Body of pancreas (tissue), 4 donors: Measurements from ENCODE around the gene B3GLCT. TPM values are rescaled to one million over a fixed set of nuclear protein-coding genes. Genes with fewer than 3 reads are reported as not detected.

Experiments used
- ATAC-seq: fragments of 150-250 bp; one replicate; pipeline ENCODE4 v1.9.1; 2016
- DNase-seq, 4 donors: peaks; one replicate each; pipeline ENCODE4 v3.0.0-alpha.2; 2019
- H3K27ac ChIP-seq, 4 donors: fragments of 200-600 bp; sonication (generic); 1 replicate in 3 of 4; 2 replicates in 1 of 4; pipeline versions ENCODE4 v1.5.1 to v1.6.1; 2016 to 2019; ENCODE audit warnings: mild to moderate bottlenecking in 1 of 4, mixed read lengths in 1 of 4, moderate library complexity in 1 of 4
- H3K27me3 ChIP-seq, 2 donors: fragments of 200-600 bp; sonication (generic); one replicate each; pipeline ENCODE4 v1.6.0; 2016; ENCODE audit warnings: mild to moderate bottlenecking in 1 of 2
- H3K36me3 ChIP-seq, 2 donors: fragments of 200-600 bp; sonication (generic); replicated peaks in 1 of 2; 2 replicates each; pipeline ENCODE4 v1.5.1; 2016; ENCODE audit warnings: low read depth in 2 of 2; ENCODE audit not compliant: insufficient read depth in 1 of 2
- H3K4me1 ChIP-seq: fragments of 200-600 bp; sonication (generic); one replicate; pipeline ENCODE4 v1.6.0; 2016
- H3K4me3 ChIP-seq, 2 donors: fragments of 200-600 bp; sonication (generic); 1 replicate in 1 of 2; 2 replicates in 1 of 2; pipeline ENCODE4 v1.5.1; 2016 to 2019
- H3K9me3 ChIP-seq, 3 donors: fragments of 200-600 bp; sonication (generic); 1 replicate in 2 of 3; 2 replicates in 1 of 3; pipeline ENCODE4 v1.5.1; 2016
- POLR2A ChIP-seq, 3 donors: fragments of 450-650 bp; IDR thresholded peaks; one replicate each; pipeline ENCODE4 v1.6.1; 2016; ENCODE audit warnings: antibody characterized with exemption in 3 of 3, mild to moderate bottlenecking in 2 of 3
- WGBS, 2 donors: methylation state at CpG; one replicate each; pipeline ENCODE4 v1.1.5; 2017; 5-methylcytosine and 5-hydroxymethylcytosine counted together
- intact Hi-C: fragments of 100-400 bp; cut with DNase I; formaldehyde crosslinking; loops from one replicate; pipeline ENCODE4 v1.15.1; 2023
- total RNA-seq, 2 donors: library from RNA; depleted of rRNA; stranded (reverse); fragments of >200 nt; gene quantifications; one replicate each; pipeline ENCODE4 v1.1.0, GENCODE V29; 2016
- TF ChIP-seq, protein P1 (sequence below), 7 experiments: fragments of 450-650 bp in 4 of 7; fragments of 200-600 bp in 3 of 7; sonication (generic) in 3 of 7; IDR thresholded peaks; one replicate each; pipeline ENCODE4 v1.5.1; 2016 to 2019; ENCODE audit warnings: antibody characterized with exemption in 7 of 7

The B3GLCT gene
- total RNA-seq, 2 donors from 2014 or later: 2.0 to 5.2 TPM

DNA sequence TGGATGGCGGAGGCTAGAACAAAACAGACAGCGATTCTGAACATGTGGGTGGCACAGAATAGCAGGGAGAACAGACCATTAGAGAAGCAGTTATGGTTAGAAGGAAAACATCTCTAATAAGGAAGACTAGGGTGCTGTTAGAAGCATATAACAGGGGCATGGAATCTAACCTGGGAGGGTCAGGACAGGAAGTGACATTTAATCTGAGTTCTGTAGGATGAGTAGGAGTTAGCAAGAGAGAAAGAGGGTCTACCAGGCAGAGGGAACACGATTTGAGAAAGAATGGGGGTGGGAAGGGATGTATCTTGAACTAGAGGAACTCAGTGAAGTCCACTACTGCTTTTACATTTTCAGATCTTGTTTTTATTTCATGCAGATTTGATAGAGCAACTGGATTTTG, 48.6 kb downstream of the B3GLCT start:
- intact Hi-C loops: no loop called here
- H3K4me1 ChIP-seq: no peaks in the 10 kb centered on the region
- WGBS, 2 donors: 78 to 80% methylated on average over 3 of the region's 3 CpGs
- no peak overlapping the region for H3K27ac ChIP-seq
- no peak for ATAC-seq
- no peaks in the 10 kb centered on the region for H3K9me3 ChIP-seq
- no peak overlapping the region for H3K4me3 ChIP-seq
- H3K27me3 ChIP-seq: no peaks in the 10 kb centered on the region
- H3K36me3 ChIP-seq: no peaks in the 10 kb centered on the region
- DNase-seq: no peak
- TF ChIP-seq, protein P1, sequence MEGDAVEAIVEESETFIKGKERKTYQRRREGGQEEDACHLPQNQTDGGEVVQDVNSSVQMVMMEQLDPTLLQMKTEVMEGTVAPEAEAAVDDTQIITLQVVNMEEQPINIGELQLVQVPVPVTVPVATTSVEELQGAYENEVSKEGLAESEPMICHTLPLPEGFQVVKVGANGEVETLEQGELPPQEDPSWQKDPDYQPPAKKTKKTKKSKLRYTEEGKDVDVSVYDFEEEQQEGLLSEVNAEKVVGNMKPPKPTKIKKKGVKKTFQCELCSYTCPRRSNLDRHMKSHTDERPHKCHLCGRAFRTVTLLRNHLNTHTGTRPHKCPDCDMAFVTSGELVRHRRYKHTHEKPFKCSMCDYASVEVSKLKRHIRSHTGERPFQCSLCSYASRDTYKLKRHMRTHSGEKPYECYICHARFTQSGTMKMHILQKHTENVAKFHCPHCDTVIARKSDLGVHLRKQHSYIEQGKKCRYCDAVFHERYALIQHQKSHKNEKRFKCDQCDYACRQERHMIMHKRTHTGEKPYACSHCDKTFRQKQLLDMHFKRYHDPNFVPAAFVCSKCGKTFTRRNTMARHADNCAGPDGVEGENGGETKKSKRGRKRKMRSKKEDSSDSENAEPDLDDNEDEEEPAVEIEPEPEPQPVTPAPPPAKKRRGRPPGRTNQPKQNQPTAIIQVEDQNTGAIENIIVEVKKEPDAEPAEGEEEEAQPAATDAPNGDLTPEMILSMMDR (IDR thresholded peaks at IDR 0.05): no peak
- TF ChIP-seq POLR2A (IDR thresholded peaks at IDR 0.05): no peak

DNA sequence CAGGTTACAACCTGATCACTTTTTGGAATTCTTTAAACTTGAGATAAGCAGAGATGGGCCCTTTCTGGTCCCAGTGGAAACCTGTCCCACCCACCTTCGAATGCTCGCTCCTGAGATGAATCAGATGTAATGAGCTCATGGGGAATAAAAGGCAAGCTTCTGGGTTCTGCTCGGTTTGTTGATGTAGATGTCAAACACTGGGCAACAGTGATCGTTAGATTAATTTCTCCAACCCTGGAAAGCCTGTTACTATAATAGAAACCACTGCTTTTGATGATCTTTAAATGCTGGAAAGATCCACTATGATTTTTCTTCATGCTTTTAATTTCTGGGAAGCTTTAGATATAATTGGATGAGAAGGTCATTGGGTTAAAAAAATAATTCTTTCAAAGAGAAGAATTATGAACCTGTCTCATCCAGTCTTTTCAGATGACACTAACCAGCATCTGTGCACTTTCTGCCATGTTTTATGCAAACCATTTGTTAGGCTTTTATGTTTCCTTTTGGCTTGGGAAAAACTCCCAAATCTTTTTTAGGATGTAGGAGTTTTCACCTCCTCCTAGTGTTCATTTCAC, 49.3 kb downstream of the B3GLCT start:
- Histone ChIP-seq H3K27ac (no peak overlapping the region), H3K4me1 (no peaks in the 10 kb centered on the region), H3K27me3 (no peaks in the 10 kb centered on the region), H3K36me3 (no peaks in the 10 kb centered on the region), H3K9me3 (no peaks in the 10 kb centered on the region), H3K4me3 (no peak overlapping the region)
- WGBS, 2 donors: 91% methylated on average over 4 of the region's 4 CpGs
- ATAC-seq (no peak), DNase-seq (no peak)
- TF ChIP-seq, protein P1 (IDR thresholded peaks at IDR 0.05): no peak
- TF ChIP-seq POLR2A (IDR thresholded peaks at IDR 0.05): no peak
- intact Hi-C loops: no loop called here

DNA sequence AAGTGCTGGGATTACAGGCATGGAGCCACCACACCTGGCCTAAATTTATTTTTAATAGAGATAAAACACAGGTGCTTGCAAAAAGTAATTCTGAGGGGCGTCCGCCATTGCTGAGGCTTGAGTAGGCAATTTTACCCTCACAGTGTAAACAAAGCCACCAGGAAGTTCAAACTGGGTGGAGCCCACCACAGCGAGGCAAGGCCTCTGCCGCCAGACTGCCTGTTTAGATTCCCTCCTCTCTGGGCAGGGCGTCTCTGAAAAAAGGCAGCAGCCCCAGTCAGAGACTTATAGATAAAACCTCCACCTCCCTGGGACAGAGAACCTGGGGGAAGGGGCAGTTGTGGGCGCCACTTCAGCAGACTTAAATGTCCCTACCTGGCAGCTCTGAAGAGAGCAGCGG, 50.7 kb downstream of the B3GLCT start:
- H3K27ac ChIP-seq: no peak overlapping the region
- WGBS, 2 donors: 87 to 88% methylated on average over 3 to 7 of the region's 7 CpGs
- DNase-seq (no peak), ATAC-seq (no peak)
- TF ChIP-seq, protein P1 (IDR thresholded peaks at IDR 0.05): no peak
- TF ChIP-seq POLR2A (IDR thresholded peaks at IDR 0.05): no peak
- no peaks in the 10 kb centered on the region for H3K27me3 ChIP-seq
- H3K4me3 ChIP-seq: no peak overlapping the region
- intact Hi-C loops: no loop called here
- no peaks in the 10 kb centered on the region for H3K9me3 ChIP-seq
- H3K4me1 ChIP-seq: no peaks in the 10 kb centered on the region
- no peaks in the 10 kb centered on the region for H3K36me3 ChIP-seq

DNA sequence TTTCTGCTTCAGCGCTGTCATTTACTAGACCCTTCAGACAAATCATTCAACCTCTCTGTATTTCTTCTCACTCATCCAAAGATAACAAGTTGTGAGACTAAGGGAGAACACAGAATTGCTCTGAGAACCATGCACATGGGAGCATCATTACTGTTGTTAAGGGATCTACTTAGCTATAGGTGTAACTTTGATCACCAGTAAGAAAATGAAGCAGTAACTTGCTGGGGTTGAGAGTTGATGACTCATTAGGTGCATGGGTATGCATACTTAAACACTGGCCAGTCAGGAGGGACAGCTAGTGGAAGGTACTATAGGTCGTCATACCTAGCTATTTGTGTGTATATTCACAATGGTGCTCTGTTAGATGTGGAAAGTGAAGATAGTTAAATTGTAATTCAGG, 61.5 kb downstream of the B3GLCT start:
- ATAC-seq (no peak), DNase-seq (no peak)
- Histone ChIP-seq H3K36me3 (no peaks in the 10 kb centered on the region), H3K9me3 (no peaks in the 10 kb centered on the region), H3K4me1 (no peaks in the 10 kb centered on the region), H3K27me3 (no peaks in the 10 kb centered on the region), H3K4me3 (no peak overlapping the region), H3K27ac (no peak overlapping the region)
- 84 to 88% methylated on average over 2 of the region's 2 CpGs for WGBS, 2 donors
- intact Hi-C loops: no loop called here
- TF ChIP-seq, protein P1 (IDR thresholded peaks at IDR 0.05): no peak
- TF ChIP-seq POLR2A (IDR thresholded peaks at IDR 0.05): no peak

DNA sequence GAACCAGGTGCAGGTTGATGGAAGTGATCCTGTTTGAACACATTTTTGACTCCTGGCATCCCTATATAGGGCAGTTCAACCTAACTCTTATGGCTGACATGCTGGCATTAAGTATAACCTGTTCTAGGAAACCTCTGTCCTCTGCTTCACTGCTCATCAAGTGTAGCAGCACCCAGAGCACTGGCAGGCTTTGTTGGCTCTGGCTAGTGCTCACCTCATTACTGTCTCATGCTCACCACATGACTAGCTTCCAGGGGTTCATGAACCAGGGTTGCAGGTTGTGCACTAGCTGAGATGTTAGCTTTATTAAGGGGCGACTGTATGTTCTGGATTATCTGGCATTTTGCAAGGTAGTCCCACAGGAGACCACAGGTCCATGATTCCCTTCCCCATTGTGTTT, 63.6 kb downstream of the B3GLCT start:
- Histone ChIP-seq H3K27ac (no peak overlapping the region), H3K9me3 (no peaks in the 10 kb centered on the region), H3K4me1 (no peaks in the 10 kb centered on the region), H3K36me3 (no peaks in the 10 kb centered on the region), H3K4me3 (no peak overlapping the region), H3K27me3 (no peaks in the 10 kb centered on the region)
- intact Hi-C loops: no loop called here
- TF ChIP-seq POLR2A (IDR thresholded peaks at IDR 0.05): no peak
- TF ChIP-seq, protein P1 (IDR thresholded peaks at IDR 0.05): no peak
- DNase-seq (no peak), ATAC-seq (no peak)
- 88 to 100% methylated on average over 1 of the region's 1 CpG for WGBS, 2 donors
